MCF 10A (cell line): Measurements from ENCODE around the gene STIM1. TPM values are rescaled to one million over a fixed set of nuclear protein-coding genes. Genes with fewer than 3 reads are reported as not detected.
A peak's percentile ranks its signal among the peaks of the same experiment; 100 is the strongest.

Source experiments
- BruUV-seq: library from RNA; stranded (reverse); fragments of 400-500 nt; replicated peaks from 2 replicates; lab custom pipeline; 2021; lab: Mats Ljungman, UMichigan
- CTCF ChIA-PET: fragments of 300-600 bp; sonication (Branson Sonifier 250); formaldehyde crosslinking; extraction: SDS; loops from one replicate; lab custom pipeline; 2021; ENCODE audit warnings: antibody characterized with exemption, inconsistent platforms; lab: Yijun Ruan, JAX
- POLR2A ChIA-PET: fragments of 300-600, 350-650 bp; sonication (Branson Sonifier 250); formaldehyde crosslinking; extraction: SDS; loops from one replicate; lab custom pipeline; 2020; ENCODE audit warnings: antibody characterized with exemption, inconsistent platforms; lab: Yijun Ruan, JAX
- DNase-seq: peaks from one replicate; pipeline ENCODE4 v3.0.0-alpha.2; 2018; ENCODE audit not compliant: unreplicated experiment
- H3K27ac Mint-ChIP-seq: one replicate; pipeline ENCODE4 v1.8.0; 2022; ENCODE audit warnings: mild to moderate bottlenecking, low read depth, mixed read lengths; ENCODE audit not compliant: unreplicated experiment
- H3K27me3 Mint-ChIP-seq: one replicate; pipeline ENCODE4 v1.8.0; 2022; ENCODE audit warnings: mixed read lengths; ENCODE audit not compliant: insufficient read depth, unreplicated experiment
- H3K36me3 Mint-ChIP-seq: one replicate; pipeline ENCODE4 v1.8.0; 2022; ENCODE audit warnings: mild to moderate bottlenecking, moderate library complexity, mixed read lengths; ENCODE audit not compliant: insufficient read depth, unreplicated experiment
- H3K4me1 Mint-ChIP-seq: one replicate; pipeline ENCODE4 v1.8.0; 2022; ENCODE audit warnings: mixed read lengths; ENCODE audit not compliant: insufficient read depth, unreplicated experiment
- H3K4me3 Mint-ChIP-seq: one replicate; pipeline ENCODE4 v1.8.0; 2022; ENCODE audit warnings: mild to moderate bottlenecking, moderate library complexity, mixed read lengths; ENCODE audit not compliant: unreplicated experiment
- H3K9me3 Mint-ChIP-seq: one replicate; pipeline ENCODE4 v1.8.0; 2022; ENCODE audit warnings: mixed read lengths; ENCODE audit not compliant: unreplicated experiment
- CTCF ChIP-seq: fragments of 200-600 bp; IDR thresholded peaks from one replicate; pipeline ENCODE4 v1.8.0; 2022; ENCODE audit warnings: antibody characterized with exemption, mild to moderate bottlenecking; ENCODE audit not compliant: unreplicated experiment
- intact Hi-C: fragments of 100-400 bp; cut with micrococcal nuclease; formaldehyde crosslinking; loops from 2 replicates; pipeline ENCODE4 v1.14.1; 2022
- total RNA-seq: library from RNA; stranded (reverse); gene quantifications from 2 replicates; pipeline ENCODE4 v1.2.3, GENCODE V29; 2022

STIM1 gene
- total RNA-seq, 1 experiment from 2014 or later = 41.2 TPM

GRCh38 chr11:4111834-4112233 lies 256.4 kb downstream of the STIM1 start:
- Mint-ChIP-seq H3K4me1 (no peaks in the 10 kb centered on the region), H3K4me3 (no peak overlapping the region), H3K27ac (no peak overlapping the region), H3K27me3 (no peaks in the 10 kb centered on the region), H3K36me3 (peaks cover 65% of the 10 kb centered on the region), H3K9me3 (no peaks in the 10 kb centered on the region)
- no TSS peak for BruUV-seq
- intact Hi-C loops = no loop called here
- POLR2A ChIA-PET = no interaction called here
- TF ChIP-seq CTCF = no peak
- DNase-seq = no peak
- CTCF ChIA-PET = no interaction called here

- no peak overlapping the region for H3K4me3 Mint-ChIP-seq
- peaks cover 59% of the 10 kb centered on the region for H3K36me3 Mint-ChIP-seq
- no peaks in the 10 kb centered on the region for H3K9me3 Mint-ChIP-seq
- POLR2A ChIA-PET = no interaction called here
- CTCF ChIA-PET = no interaction called here
- no peaks in the 10 kb centered on the region for H3K4me1 Mint-ChIP-seq
- intact Hi-C loops = no loop called here
- DNase-seq = no peak
- peak overlapping the region; percentile 3 for H3K27ac Mint-ChIP-seq
- TF ChIP-seq CTCF = no peak
- BruUV-seq = no TSS peak
- H3K27me3 Mint-ChIP-seq = no peaks in the 10 kb centered on the region
These were observed 259.7 kb downstream of the STIM1 start for GRCh38 chr11:4115128-4115527.

DNA sequence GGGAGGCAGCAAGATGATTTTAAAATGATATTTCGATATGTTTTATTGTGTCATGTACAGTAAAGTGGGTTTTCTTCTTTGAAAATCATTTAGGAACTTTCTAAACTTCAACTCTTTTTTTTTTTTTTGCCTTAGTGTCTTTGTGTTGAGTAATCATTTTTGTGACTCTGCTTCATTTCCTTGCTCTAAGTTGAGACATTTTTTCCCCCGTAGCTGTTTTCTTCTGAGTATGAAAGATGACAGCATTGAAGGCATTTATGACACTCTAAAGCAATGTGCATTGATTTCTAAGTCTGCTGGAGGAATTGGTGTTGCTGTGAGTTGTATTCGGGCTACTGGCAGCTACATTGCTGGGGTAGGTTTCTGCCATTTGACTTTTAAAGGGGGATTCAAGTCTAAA lies 262.6 kb downstream of the STIM1 start:
- POLR2A ChIA-PET = no interaction called here
- no peaks in the 10 kb centered on the region for H3K4me1 Mint-ChIP-seq
- H3K27me3 Mint-ChIP-seq = no peaks in the 10 kb centered on the region
- no TSS peak for BruUV-seq
- peaks cover 57% of the 10 kb centered on the region for H3K36me3 Mint-ChIP-seq
- CTCF ChIA-PET = interaction anchor here (0.7 to 1.4 kb wide), 2 partner anchors 57 to 264 kb away, joined by 3 to 6 read pairs; no protein-coding TSS in a partner anchor
- no peak overlapping the region for H3K27ac Mint-ChIP-seq
- no peak for DNase-seq
- intact Hi-C loops = no loop called here
- no peak for TF ChIP-seq CTCF
- H3K4me3 Mint-ChIP-seq = no peak overlapping the region
- no peaks in the 10 kb centered on the region for H3K9me3 Mint-ChIP-seq

GRCh38 chr11:4123218-4123617 lies 267.8 kb downstream of the STIM1 start:
- Mint-ChIP-seq H3K27me3 (no peaks in the 10 kb centered on the region), H3K4me3 (no peak overlapping the region), H3K36me3 (peaks cover 75% of the 10 kb centered on the region), H3K27ac (no peak overlapping the region), H3K9me3 (no peaks in the 10 kb centered on the region), H3K4me1 (peaks cover 9% of the 10 kb centered on the region)
- ChIA-PET POLR2A (no interaction called here), CTCF (no interaction called here)
- no TSS peak for BruUV-seq
- no peak for DNase-seq
- TF ChIP-seq CTCF = no peak
- intact Hi-C loops = no loop called here
